Omental fat pad (tissue), 4 donors: ENCODE data around the gene PLBD2. TPM values are rescaled to one million over a fixed set of nuclear protein-coding genes. Genes with fewer than 3 reads are reported as not detected.

Source experiments
- ATAC-seq: fragments of 150-250 bp; one replicate; pipeline ENCODE4 v1.9.1; 2016; ENCODE audit warnings: mild to moderate bottlenecking, moderate library complexity; ENCODE audit not compliant: low FRiP score
- DNase-seq: peaks from one replicate; pipeline ENCODE4 v3.0.0-alpha.2; 2019; ENCODE audit warnings: low spot score
- CTCF ChIP-seq, 3 donors: fragments of 450-650 bp; IDR thresholded peaks; one replicate each; pipeline ENCODE4 v1.5.1; 2016 to 2017; ENCODE audit warnings: antibody characterized with exemption in 3 of 3, mild to moderate bottlenecking in 3 of 3, moderate library complexity in 2 of 3
- total RNA-seq, 4 donors: library from RNA; depleted of rRNA; stranded (reverse); fragments of >200 nt; gene quantifications; one replicate each; pipeline ENCODE4 v1.1.0, GENCODE V29; 2016

The PLBD2 gene
- total RNA-seq, 4 donors from 2014 or later = 26.4 to 50.2 (median 36.2) TPM

GRCh38 chr12:113334786-113335539, 23.4 kb upstream of the PLBD2 start, which contains the start of gene SLC8B1:
SLC8B1 (minus strand) TSS chr12:113335109; CDS start chr12:113332878, 2,231 bp downstream.
- TF ChIP-seq CTCF (IDR thresholded peaks at IDR 0.05) = no peak
- peak; percentile 82 for DNase-seq
- peak; percentile 98 for ATAC-seq

- TF ChIP-seq CTCF (IDR thresholded peaks at IDR 0.05) = no peak
- ATAC-seq = no peak
- no peak for DNase-seq
These were observed 18.8 kb upstream of the PLBD2 start for GRCh38 chr12:113339540-113339939.

GRCh38 chr12:113340061-113340460, 18.3 kb upstream of the PLBD2 start:
- DNase-seq (no peak), ATAC-seq (no peak)
- no peak for TF ChIP-seq CTCF (IDR thresholded peaks at IDR 0.05)

GRCh38 chr12:113341535-113341934, 16.9 kb upstream of the PLBD2 start:
- no peak for ATAC-seq
- TF ChIP-seq CTCF (IDR thresholded peaks at IDR 0.05) = no peak
- DNase-seq = no peak

- no peak for TF ChIP-seq CTCF (IDR thresholded peaks at IDR 0.05)
- DNase-seq (no peak), ATAC-seq (no peak)
These were observed 13.1 kb upstream of the PLBD2 start for GRCh38 chr12:113345318-113345717.

- no peak for DNase-seq
- no peak for ATAC-seq
- TF ChIP-seq CTCF (IDR thresholded peaks at IDR 0.05) = no peak
These were observed 12.0 kb upstream of the PLBD2 start for GRCh38 chr12:113346353-113346752.

GRCh38 chr12:113347107-113347506, 11.3 kb upstream of the PLBD2 start:
- DNase-seq (no peak), ATAC-seq (no peak)
- no peak for TF ChIP-seq CTCF (IDR thresholded peaks at IDR 0.05)
